Measurements from ENCODE around the gene SRPRB.

The SRPRB gene

DNA sequence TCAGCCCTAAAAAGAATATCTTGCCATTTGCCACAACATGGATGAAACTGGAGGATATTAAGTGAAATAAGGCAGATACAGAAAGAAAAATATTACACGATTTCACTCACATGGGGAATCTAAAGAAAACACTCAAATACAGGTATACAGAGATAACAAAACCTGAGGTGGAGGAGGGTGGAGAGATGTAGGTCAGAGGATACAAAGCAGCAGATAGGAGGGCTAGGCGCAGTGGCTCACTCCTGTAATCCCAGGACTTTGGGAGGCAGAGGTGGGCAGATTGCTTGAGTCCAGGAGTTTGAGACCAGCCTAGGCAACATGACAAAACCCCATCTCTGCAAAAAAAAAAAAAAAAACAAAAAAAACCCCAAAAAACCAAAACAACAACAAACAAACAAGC lies 23.2 kb upstream of the SRPRB start:
- no peak overlapping the region for H3K27ac ChIP-seq
- TF ChIP-seq, protein P1, sequence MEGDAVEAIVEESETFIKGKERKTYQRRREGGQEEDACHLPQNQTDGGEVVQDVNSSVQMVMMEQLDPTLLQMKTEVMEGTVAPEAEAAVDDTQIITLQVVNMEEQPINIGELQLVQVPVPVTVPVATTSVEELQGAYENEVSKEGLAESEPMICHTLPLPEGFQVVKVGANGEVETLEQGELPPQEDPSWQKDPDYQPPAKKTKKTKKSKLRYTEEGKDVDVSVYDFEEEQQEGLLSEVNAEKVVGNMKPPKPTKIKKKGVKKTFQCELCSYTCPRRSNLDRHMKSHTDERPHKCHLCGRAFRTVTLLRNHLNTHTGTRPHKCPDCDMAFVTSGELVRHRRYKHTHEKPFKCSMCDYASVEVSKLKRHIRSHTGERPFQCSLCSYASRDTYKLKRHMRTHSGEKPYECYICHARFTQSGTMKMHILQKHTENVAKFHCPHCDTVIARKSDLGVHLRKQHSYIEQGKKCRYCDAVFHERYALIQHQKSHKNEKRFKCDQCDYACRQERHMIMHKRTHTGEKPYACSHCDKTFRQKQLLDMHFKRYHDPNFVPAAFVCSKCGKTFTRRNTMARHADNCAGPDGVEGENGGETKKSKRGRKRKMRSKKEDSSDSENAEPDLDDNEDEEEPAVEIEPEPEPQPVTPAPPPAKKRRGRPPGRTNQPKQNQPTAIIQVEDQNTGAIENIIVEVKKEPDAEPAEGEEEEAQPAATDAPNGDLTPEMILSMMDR (conservative IDR thresholded peaks at IDR 0.05): no peak

DNA sequence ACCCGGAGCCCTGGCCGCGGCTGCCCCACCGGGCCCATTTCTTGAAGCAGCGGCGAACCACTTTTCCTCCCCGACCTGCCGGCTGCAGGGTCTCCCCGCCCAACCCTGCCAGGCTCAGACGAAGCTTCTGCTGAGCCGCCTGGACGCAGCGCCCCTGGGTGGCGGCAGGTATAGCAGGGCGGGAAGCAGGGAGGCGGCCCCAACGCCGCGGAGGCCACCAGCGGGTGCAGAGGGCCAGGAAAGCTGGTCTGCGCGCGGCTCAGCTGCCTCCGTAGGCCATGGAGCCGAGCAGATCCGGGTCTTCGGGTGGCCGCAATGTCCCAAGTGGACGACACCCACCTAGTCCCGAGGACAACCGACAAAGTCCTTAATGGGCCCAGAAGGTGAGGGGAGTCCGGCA lies 21.9 kb upstream of the SRPRB start:
- no peak overlapping the region for H3K27ac ChIP-seq
- TF ChIP-seq, protein P1 (conservative IDR thresholded peaks at IDR 0.05): no peak

DNA sequence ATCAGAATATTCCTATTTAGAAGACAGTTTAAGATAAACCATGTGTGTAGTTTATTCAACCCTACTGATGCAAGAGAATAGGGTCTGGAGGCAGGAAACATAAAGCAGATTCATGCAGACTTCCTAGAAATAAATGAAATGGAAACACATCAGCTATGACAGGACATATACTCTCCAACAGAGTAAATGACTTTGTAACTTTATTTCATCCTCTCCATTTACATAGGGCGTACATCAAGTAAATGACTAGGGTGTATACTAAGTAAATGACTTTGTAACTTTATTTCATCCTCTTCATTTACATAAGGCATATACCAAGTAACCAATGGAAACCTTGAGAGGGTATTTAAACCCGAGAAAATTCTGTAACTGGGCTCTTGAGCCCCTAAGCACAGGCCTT lies 17.6 kb upstream of the SRPRB start:
- TF ChIP-seq, protein P1 (conservative IDR thresholded peaks at IDR 0.05): no peak
- no peak overlapping the region for H3K27ac ChIP-seq

DNA sequence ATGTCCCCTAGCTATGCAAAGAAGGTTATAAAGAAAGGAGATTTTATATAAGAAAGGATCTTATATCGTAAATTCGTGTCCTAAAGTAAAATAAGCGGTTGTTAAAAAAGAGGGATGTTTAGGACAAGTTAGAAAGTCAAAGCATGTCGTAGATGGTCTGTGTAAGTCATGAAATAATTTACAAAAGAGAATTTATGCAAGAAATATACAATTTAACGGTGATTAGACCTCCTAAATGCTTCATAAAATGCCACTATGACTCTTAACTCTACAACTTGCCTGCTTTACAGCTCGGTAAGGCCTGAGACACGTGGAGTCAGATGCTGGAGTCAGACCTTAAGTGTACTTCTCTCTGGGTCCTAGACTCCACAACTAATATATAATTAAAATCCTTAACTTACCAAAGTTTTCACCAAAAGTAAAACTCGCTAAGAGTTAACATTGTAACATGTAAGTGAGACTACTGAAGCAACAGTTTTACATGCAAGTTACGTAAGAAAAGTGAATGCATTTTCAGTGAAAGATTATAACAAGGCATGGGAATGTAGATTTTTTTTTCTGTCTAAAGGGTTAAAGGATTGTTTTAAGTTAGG lies 13.3 kb upstream of the SRPRB start:
- TF ChIP-seq, protein P1 (conservative IDR thresholded peaks at IDR 0.05): no peak
- H3K27ac ChIP-seq: no peak overlapping the region

DNA sequence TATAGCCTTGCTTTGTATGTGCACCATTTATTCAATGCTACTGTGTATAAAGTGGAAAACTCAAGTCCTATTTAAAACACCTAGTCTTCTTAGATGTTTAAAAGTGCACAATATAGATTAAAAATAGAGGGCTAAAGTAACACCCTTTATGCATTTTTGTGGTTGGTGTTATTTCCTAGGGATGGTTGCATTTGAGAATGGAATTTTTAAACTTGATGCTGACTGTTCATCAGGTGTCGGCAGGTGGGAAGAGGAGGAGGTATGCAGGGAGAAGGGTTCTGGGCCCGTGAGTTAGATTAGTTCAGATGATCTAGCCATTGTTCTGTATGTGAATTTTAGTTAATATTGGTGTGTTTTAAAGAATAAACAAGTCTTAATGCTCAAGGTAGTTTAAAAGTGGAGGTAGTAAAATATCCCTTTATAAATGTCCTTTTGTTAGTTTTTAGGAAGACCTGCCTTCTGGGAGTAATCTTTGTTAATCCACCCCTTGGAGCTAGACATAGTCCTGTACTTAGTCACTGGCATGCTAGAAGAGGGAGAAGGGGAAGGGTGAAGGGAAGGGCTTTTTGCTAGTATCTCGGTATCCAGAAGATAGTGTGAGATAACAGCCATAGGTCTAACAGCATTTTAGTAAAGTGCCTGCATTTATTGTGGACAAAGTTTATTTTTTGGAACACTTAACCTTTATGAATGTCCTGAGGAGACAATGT lies 8.1 kb upstream of the SRPRB start:
- TF ChIP-seq, protein P1 (conservative IDR thresholded peaks at IDR 0.05): no peak
- H3K27ac ChIP-seq: no peak overlapping the region

DNA sequence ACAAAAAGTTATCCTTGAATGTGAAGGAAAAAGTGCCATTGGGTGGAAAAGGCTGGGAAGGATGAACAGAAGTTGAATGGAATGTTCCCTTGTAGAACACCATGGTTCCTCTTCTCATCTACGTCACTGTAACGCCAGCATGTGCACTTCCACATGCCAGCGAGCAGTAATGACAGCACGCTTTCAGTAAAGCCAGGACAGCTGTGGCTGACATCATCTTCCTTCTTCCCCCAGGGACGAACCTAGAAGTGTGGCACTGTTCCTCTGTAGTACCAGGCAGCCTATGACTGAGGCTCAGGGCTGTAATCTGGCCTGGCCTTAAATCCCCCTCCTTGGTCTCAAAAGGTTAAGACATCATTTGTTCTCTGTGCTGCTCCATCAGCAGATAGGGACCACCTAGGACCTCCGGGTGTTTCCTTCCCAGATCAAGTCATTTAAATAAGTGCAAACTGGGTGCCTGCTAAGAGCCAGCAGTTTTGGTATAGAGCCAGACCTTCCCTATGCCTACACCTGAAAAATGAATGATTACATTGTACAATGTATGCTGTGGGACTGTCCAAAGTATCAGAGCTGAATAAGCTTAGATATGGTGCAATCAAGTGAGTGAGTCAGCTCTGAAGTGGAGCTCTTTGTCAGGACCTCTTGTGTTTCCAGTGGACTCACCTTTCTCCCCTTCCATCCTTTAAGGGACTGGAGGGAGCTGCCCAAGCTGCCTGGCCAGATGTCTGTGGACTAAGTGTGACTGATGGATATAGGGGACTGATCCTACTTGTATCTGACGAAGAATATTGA lies 5.6 kb upstream of the SRPRB start:
- TF ChIP-seq, protein P1 (conservative IDR thresholded peaks at IDR 0.05): no peak
- H3K27ac ChIP-seq: no peak overlapping the region

DNA sequence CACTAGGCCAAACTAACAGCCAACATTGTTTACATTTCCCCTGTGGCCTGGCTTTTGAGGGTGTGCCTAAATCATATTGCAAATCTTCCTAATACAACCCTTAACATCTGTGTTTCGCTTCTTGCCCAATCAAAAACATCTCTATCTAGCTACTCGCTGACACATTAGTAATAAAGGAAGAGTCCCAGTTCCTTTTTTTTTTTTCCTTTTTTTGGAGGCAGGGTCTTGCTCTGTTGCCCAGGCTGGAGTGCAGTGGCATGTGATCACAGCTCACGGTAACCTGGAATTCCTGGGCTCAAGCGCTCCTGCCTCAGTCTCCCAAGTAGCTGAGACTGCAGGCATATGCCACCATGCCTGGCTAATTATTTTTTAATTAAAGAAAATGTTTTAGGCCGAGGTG lies 2.1 kb upstream of the SRPRB start:
- no peak overlapping the region for H3K27ac ChIP-seq
- TF ChIP-seq, protein P1 (conservative IDR thresholded peaks at IDR 0.05): no peak
